ENCODE results near the gene ASCL3.
"Not testable (repeated sequence)": the region's sequence is repeated elsewhere in the genome, so short reads cannot be mapped to it uniquely, and the experiment has no call there.

ASCL3 gene

GRCh38 chr11:8910649-8911026, 32.2 kb downstream of the ASCL3 start:
- no peak for DNase-seq (ENCODE audit: low spot score)

GRCh38 chr11:8908099-8908498, 34.7 kb downstream of the ASCL3 start:
- DNase-seq (ENCODE audit: low spot score), result no peak

DNA sequence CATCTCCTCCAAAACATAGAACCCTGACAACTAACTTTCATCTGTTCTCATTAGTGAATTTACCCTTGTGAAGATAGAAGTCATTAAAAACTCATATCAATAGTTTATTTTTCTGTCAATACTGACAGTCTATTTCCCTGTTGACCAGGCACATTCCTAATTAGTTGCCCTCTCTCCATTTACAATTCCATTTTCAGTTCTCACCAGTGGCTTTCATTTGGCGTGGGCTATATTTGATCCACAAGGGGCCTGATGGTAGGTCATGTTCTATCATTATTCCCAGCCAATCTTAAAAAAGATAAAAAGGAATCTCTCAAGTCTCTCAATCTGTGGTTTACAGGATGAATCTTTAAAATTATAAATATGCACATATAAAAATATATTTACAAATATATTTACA, 35.7 kb downstream of the ASCL3 start:
- DNase-seq (ENCODE audit: low spot score), result no peak

- peak; percentile 73 for DNase-seq (ENCODE audit: low spot score)
These were observed 37.2 kb downstream of the ASCL3 start for GRCh38 chr11:8905528-8906165.

DNA sequence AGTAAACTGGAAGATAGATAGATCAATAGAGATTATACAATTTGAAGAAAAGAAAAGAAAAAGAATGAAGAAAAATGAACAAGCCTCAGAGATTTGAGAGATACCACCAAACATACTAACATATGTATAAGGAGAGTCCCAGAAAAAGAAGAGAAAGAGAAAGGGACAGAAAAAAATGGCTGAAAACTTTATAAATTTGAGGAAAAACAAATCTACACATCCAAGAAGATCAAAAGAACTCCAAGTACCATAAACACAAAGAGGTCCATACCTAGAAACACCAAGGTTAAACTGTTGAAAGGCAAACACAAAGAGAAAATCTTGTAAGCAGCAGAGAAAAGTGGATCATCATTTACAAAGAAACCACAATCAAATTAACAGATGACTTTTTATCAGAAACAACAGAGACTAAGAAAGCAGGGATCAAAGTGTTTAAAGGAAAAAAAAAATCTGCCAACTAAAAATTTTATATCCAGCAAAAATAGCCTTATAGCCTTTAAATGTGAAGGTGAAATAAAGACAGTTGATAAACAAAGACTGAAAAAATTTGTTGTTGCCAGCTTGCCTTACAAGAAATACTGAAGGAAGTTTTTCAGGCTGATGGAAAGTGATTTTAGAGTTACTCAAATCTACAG, 43.6 kb downstream of the ASCL3 start:
- DNase-seq (ENCODE audit: low spot score), result no peak

GRCh38 chr11:8891185-8891584, 51.6 kb downstream of the ASCL3 start:
- DNase-seq (ENCODE audit: low spot score), result not testable (repeated sequence)
